Lower lobe of right lung (tissue), 2 donors: ENCODE data around the gene ABHD1. TPM values are rescaled to one million over a fixed set of nuclear protein-coding genes. Genes with fewer than 3 reads are reported as not detected.
"Not testable (repeated sequence)": the region's sequence is repeated elsewhere in the genome, so short reads cannot be mapped to it uniquely, and the experiment has no call there.

ENCODE experiments used
- ATAC-seq, 2 donors: fragments of 200-7000 bp; cut with Tn5 transposase; one replicate each; pipeline ENCODE4 v1.9.1; 2020 to 2022; ENCODE audit warnings: mild to moderate bottlenecking in 2 of 2, moderate library complexity in 2 of 2
- DNase-seq: peaks from one replicate; pipeline ENCODE4 v3.0.0-alpha.2; 2020
- H3K27ac ChIP-seq: fragments of 200-600 bp; one replicate; pipeline ENCODE4 v1.8.0; 2022
- H3K27me3 ChIP-seq: fragments of 200-600 bp; one replicate; pipeline ENCODE4 v1.8.0; 2022; ENCODE audit warnings: low read depth
- H3K36me3 ChIP-seq: fragments of 200-600 bp; one replicate; pipeline ENCODE4 v1.8.0; 2022; ENCODE audit warnings: mild to moderate bottlenecking
- H3K4me1 ChIP-seq: fragments of 200-600 bp; one replicate; pipeline ENCODE4 v1.8.0; 2022
- H3K4me3 ChIP-seq: fragments of 200-600 bp; one replicate; pipeline ENCODE4 v1.8.0; 2022; ENCODE audit warnings: mild to moderate bottlenecking
- H3K9me3 ChIP-seq: fragments of 200-600 bp; one replicate; pipeline ENCODE4 v1.8.0; 2022
- CTCF ChIP-seq: fragments of 200-600 bp; IDR thresholded peaks from one replicate; pipeline ENCODE4 v1.8.0; 2022; ENCODE audit warnings: antibody characterized with exemption, mild to moderate bottlenecking
- intact Hi-C: fragments of 100-400 bp; cut with DNase I; formaldehyde crosslinking; loops from one replicate; pipeline ENCODE4 v1.11.0; 2022
- total RNA-seq: library from RNA; stranded (reverse); fragmentation: NEBNext Ultra II Directional; extraction: Animal tissue kit (Norgen Biotek cat#: 25700); gene quantifications from one replicate; pipeline ENCODE4 v1.2.1, GENCODE V29; 2021
- donor health status: DM: no; HTN: yes; CAD: no; lungs with severe emphysema.

Gene ABHD1
- total RNA-seq, 1 donor from 2014 or later, result 0.21 TPM

- no peak overlapping the region for H3K4me3 ChIP-seq
- no peaks in the 10 kb centered on the region for H3K36me3 ChIP-seq
- no peaks in the 10 kb centered on the region for H3K9me3 ChIP-seq
- no peak for TF ChIP-seq CTCF
- H3K4me1 ChIP-seq, result peaks cover under 1% of the 10 kb centered on the region
- H3K27me3 ChIP-seq, result no peaks in the 10 kb centered on the region
- no peak overlapping the region for H3K27ac ChIP-seq
- DNase-seq (no peak), ATAC-seq (no peak)
- intact Hi-C loops, result no loop called here
Measured at GRCh38 chr2:27102329-27102728, 21.3 kb upstream of the ABHD1 start.

- intact Hi-C loops, result no loop called here
- TF ChIP-seq CTCF, result no peak
- H3K4me3 ChIP-seq, result no peak overlapping the region
- H3K27me3 ChIP-seq, result no peaks in the 10 kb centered on the region
- H3K27ac ChIP-seq, result no peak overlapping the region
- no peaks in the 10 kb centered on the region for H3K9me3 ChIP-seq
- ATAC-seq (no peak), DNase-seq (no peak)
- H3K4me1 ChIP-seq, result no peaks in the 10 kb centered on the region
- no peaks in the 10 kb centered on the region for H3K36me3 ChIP-seq
Measured at GRCh38 chr2:27105981-27106380, 17.6 kb upstream of the ABHD1 start.

GRCh38 chr2:27108221-27108620 lies 15.4 kb upstream of the ABHD1 start:
- intact Hi-C loops, result no loop called here
- H3K4me3 ChIP-seq, result no peak overlapping the region
- no peaks in the 10 kb centered on the region for H3K27me3 ChIP-seq
- no peaks in the 10 kb centered on the region for H3K9me3 ChIP-seq
- ATAC-seq, result no peak
- DNase-seq, result no peak
- no peaks in the 10 kb centered on the region for H3K4me1 ChIP-seq
- H3K36me3 ChIP-seq, result no peaks in the 10 kb centered on the region
- no peak for TF ChIP-seq CTCF
- H3K27ac ChIP-seq, result no peak overlapping the region

- intact Hi-C loops, result no loop called here
- no peaks in the 10 kb centered on the region for H3K4me1 ChIP-seq
- no peaks in the 10 kb centered on the region for H3K9me3 ChIP-seq
- ATAC-seq (no peak), DNase-seq (no peak)
- no peak overlapping the region for H3K27ac ChIP-seq
- H3K36me3 ChIP-seq, result no peaks in the 10 kb centered on the region
- no peak overlapping the region for H3K4me3 ChIP-seq
- no peaks in the 10 kb centered on the region for H3K27me3 ChIP-seq
- no peak for TF ChIP-seq CTCF
Measured at GRCh38 chr2:27109083-27109482, 14.5 kb upstream of the ABHD1 start.

GRCh38 chr2:27110603-27111352 lies 12.8 kb upstream of the ABHD1 start:
- H3K27ac ChIP-seq, ATAC-seq, H3K36me3 ChIP-seq, H3K9me3 ChIP-seq, intact Hi-C loops, H3K4me1 ChIP-seq, H3K27me3 ChIP-seq, H3K4me3 ChIP-seq, DNase-seq: not testable (repeated sequence)

- DNase-seq, result not testable (repeated sequence)
Measured at GRCh38 chr2:27111392-27112078, 12.1 kb upstream of the ABHD1 start.

More at GRCh38 chr2:27111392-27112078, 12.1 kb upstream of the ABHD1 start:
- H3K27ac ChIP-seq, H3K9me3 ChIP-seq, intact Hi-C loops, H3K4me3 ChIP-seq, H3K27me3 ChIP-seq, ATAC-seq, H3K4me1 ChIP-seq, H3K36me3 ChIP-seq: not testable (repeated sequence)
